ENCODE data around the gene NBEA.
"Not testable (repeated sequence)": the region's sequence is repeated elsewhere in the genome, so short reads cannot be mapped to it uniquely, and the experiment has no call there.

The NBEA gene

GRCh38 chr13:34941835-34942731, at the start of gene NBEA:
TSS of gene NBEA (plus strand) at chr13:34942270. CDS start at chr13:34942821, 551 bp downstream.
- peak; percentile 73 for DNase-seq

- no peak for DNase-seq
These were observed 47.3 kb upstream of the NBEA start for GRCh38 chr13:34894756-34895155.

DNA sequence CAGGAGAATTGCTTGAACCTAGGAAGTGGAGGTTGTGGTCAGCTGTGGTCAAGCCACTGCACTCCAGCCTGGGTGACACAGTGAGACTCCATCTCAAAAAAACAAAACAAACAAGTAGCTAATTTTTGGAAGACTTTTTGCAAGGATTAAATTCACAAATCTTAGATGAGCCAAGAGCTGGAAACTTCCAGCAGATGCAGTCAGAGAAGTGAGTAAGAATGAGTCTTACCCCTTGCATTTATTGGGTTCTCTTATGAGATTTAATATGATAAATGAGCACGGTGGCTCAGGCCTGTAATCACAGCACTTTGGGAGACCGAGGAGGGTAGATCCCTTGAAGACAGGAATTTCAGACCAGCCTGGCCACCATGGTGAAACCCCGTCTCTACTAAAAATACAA, 44.9 kb upstream of the NBEA start:
- no peak for DNase-seq

DNA sequence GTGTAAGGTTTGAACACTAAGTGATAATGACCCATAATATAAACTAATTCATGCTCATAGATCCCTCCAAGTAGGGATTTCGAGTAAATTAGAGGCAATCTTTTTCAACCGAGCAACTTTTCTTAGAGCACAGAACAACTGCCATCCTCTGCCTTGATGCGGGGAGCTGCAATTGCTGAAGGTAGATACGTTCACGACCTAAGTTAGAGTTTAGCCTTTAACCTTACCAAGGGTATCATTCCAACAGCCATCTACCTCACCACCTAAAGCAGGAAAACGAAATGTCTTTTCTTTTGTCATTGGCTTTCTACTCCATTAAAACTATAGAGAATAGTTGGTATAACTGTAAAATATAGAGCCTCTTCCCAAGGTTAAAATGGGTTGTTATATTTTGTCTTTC, 42.2 kb upstream of the NBEA start:
- DNase-seq = no peak

DNA sequence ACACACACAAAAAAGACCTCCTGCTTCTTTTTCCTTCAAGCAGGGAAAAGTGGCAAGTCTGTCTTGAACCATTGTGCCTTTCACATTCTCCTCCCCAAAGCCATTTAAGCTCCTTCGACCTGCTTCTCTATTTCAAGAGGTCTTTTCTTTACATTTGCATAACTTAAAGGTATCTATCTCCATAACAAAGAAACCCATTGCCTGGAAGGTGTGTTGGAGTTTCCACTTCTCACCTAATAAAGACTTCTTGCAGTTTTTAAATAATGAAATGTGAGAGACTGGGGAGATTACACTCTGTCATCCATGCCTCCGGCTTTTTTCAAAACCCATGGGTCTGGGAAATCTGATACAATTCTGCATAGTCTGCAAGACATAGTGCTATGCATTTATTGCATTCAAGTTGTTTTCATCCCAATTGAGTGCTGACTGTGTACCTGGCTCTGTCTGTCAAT, 41.8 kb upstream of the NBEA start:
- DNase-seq = no peak

- DNase-seq = no peak
These were observed 40.5 kb upstream of the NBEA start for GRCh38 chr13:34901572-34901971.

DNA sequence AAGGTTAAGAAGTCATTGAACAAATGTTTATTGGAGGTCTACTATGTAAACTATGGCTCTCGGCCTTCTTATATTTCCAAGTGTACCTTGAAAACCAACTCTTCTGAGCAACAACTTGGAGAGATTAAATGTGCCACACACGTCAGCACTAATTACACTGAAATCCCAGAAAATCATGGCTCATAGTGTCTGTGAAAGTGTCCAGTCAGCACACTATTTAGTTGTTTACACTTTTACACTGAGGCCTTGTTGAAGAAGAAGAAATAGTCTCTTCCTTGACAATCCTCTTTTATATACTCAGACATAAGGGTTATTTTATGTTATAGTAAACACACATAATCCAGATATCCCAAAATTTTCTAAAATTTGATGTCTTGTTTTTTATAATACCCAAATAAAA, 30.9 kb upstream of the NBEA start:
- no peak for DNase-seq

DNA sequence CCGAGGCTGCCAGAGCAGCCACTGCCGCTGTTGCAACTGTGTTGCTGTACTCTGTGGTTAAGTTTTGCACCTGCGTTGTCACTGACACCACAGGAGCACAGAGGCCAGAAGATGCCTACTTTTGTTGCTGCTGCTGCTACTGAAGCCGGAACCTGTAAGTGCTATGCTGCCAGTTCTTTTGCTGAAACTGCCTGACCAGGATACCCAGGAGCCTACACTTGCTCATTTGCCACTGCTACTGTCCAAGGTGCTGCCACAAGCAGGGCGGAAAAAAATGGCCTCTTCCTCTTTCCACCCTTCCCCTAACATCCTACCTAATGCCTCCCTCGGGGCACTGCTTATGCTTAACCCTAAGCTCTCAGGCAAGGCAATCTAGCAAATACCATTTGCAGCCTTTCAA, 29.0 kb upstream of the NBEA start:
- DNase-seq = no peak

- no peak for DNase-seq
These were observed 27.7 kb upstream of the NBEA start for GRCh38 chr13:34914416-34914815.

GRCh38 chr13:34926508-34926907, 15.6 kb upstream of the NBEA start:
- DNase-seq = no peak

DNA sequence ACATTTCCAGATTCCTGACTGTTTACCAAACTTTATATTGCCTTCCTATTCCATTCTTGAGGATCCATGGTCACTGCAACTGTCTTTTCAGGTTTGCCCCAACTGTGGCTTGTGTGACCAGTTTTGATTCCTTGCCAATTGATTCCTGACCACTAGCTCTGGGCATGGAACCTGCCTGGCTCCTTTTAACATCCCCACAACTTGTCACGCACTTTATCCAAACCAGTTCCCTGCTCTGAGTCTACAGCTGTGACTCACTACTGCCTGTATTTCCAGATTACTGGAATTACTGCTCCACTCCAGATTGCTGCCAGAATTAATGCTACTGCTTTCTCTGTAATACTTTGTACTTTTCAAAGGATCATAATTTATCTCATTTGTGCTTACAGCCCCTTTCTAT, 13.4 kb upstream of the NBEA start:
- not testable (repeated sequence) for DNase-seq

- DNase-seq = no peak
These were observed 10.5 kb upstream of the NBEA start for GRCh38 chr13:34931572-34931971.

DNA sequence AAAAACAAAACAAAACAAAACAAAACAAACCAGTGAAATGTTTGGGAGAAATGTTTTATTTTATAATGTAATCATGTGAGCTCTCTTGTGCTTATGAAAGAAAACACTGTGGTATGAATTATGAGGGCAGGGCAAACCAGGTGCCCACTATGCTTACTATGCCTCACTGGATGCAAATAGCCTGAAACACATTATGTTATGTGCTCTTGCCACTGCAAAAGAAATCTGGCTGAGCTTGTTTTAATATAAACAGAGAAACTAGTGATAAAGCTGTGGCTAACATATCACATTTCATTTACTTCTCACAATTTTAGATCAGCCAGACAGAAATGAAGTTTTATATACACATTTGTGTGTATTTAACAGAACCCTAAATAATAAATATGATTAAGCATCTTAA, 8.7 kb upstream of the NBEA start:
- no peak for DNase-seq

GRCh38 chr13:34933786-34934185, 8.3 kb upstream of the NBEA start:
- DNase-seq = no peak

DNA sequence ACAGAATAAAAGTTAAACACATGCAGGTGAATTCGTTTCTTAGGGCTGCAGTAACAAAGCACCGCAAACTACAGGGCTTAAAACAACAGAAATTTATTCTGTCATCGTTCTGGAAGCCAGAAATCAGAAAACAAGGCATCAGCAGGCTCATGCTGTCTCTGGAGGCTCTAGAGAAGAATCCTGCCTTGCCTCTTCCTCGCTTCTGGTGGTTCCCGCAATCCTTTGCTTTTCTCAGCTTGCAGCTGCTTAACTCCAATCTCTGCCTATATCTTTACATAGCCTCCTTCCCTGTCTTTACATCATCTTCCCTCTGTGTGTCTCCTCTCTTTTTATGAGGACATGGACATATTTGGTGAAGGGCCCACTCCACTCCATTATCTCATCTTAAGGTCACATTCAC, 6.2 kb upstream of the NBEA start:
- no peak for DNase-seq

- no peak for DNase-seq
These were observed 2.3 kb upstream of the NBEA start for GRCh38 chr13:34939771-34940170.

DNA sequence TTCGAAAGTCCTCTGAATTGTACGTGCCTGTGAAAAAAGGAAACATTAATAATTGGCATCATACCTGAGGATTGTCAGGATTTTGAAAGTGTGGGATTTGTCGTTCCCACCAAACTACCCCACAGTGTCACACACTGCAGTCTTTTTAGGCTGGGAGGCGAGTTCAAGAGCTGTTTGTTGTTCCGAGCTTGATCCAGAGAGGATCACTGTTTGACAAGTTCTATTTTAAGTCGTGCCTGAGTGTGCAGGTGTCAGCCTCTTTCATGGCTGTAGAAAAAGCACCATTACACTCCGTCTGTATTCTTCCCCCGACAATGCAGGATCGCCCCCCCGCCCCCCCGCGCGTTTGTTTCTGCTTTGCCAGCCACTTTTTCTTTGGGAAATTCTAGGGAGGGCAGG, 635 bp upstream of the NBEA start:
- DNase-seq = no peak

DNA sequence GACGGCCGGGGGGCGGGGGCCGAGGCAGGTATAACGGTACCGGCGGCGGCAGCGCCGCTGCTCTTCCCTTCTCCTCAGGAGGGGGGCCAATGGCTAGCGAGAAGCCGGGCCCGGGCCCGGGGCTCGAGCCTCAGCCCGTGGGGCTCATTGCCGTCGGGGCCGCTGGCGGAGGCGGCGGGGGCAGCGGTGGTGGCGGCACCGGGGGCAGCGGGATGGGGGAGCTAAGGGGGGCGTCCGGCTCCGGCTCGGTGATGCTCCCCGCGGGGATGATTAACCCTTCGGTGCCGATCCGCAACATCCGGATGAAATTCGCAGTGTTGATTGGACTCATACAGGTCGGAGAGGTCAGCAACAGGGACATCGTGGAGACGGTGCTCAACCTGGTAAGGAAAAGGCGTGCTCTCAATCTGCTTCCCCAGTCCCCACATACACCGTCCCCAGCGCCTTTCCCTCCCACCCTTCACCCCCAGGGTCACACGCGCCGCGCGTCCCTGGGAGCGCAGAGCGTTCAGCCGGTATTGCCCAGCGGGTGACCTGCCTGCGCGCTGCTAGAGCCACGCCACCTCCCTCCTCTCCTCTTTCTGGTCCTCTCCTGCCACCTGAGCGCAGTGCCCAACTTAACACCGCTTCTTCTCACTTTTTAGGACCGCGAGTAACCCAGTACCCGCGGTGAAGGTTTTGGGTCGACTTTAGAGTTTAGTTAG, 814 bp downstream of the NBEA start:
- DNase-seq = no peak

DNA sequence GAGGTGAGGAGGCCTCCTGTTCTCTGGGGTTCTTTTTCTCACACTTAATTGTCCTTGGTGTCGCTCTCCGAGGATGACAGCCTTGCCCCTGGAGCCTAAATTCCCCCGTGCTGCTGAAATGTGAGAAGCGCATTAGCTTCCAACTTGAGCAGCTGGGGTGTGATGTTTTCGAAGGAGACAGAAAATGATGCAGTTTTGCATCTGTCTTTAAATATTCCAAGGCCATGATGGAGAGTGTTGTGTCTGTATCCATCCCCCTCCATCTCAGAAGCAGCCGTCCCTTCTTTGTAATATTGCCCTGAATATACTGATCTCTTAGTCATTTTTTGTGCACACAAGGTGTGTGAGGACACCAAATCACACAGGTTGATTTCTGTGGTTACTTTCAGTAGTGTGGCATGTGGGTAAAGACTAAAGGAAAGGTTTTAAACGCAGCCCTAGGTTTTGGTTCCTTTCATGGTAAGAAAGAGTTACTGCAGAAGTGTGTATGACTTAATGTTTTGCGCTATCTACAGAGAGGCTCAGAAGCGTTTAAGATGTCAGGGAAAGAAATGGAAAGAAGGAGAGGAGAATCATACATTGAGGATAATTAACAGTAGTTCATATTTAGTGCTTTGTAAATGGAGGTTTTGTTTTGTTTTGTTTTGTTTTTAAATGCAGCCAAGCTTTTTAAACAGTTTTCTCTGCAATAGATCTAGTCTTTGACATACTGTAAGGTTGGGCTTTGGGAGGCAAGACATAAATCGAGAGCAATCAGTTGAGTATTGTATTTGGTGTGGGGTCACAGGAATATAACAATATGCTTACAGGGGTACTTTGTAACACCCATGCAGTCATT, 1.6 kb downstream of the NBEA start:
- no peak for DNase-seq

DNA sequence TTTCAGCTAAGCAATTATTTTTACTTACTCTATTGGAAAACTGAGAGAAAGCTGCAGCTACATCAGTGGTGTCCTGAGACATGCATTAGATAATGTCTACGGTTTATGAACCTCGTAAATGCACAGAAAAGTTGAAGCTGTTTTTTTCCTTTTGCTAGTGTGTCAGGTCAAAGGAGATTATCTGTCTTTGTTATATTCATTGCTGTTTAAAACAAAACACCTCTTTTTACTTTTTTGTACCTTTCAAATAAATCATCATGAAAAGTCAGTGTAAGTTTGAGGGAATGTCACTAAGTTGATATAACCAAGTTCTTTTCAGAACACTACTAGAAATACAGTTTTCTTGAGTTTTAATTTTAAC, 2.2 kb downstream of the NBEA start:
- DNase-seq = no peak

DNA sequence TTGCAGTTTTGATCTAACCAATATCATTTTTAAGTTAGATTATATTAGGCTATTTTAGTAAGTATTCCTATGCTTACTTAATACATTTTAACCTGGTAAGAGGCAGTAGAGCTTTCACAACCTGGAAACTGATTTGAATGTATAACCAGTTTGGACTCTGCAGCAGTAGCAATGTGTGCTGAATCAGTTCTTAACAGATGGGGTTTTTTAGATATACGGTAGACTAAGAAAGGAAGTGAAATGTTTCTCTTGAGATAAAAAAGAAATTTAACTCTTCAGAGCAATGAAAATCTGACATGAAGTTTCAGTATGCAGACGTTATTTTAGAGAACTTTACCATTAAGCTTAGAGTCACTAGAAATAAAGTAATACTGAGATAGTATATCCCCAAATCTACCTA, 2.7 kb downstream of the NBEA start:
- DNase-seq = no peak

DNA sequence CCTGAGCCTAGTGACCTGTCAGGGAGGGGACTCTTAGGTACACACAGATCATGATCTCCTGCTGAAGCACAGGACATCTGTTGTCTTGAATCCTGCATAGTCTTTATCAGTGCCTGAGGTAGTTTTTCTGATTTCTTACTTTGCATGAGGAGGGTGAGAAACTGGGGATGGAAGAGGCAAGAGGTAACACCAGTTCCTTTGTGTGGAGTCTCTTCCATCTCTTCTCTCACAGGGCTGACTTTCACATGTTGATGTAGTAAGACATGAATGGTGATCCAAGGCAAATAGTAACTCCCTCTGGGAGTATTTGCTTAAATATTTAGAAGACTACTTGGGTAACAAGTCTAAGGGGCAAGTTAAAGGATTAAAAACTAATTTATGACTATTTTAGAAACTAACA, 9.5 kb downstream of the NBEA start:
- no peak for DNase-seq

DNA sequence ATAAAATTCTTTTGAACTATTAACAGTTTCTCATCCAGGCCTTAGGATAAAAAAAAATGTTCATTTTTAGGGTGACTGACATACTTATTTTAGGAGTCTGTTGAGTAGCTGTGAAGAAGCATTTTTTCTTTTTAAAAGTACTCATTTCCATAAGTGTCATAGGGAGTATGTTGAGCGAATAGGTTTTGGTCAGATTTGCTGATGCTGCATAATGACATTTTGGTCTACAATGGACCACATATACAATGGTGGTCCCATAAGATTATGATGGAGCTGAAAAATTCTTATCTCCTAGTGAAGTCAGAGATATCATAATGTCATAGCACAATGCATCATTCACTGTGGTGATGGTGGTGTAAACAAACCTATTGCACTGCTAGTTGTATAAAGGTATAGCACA, 17.4 kb downstream of the NBEA start:
- DNase-seq = no peak

DNA sequence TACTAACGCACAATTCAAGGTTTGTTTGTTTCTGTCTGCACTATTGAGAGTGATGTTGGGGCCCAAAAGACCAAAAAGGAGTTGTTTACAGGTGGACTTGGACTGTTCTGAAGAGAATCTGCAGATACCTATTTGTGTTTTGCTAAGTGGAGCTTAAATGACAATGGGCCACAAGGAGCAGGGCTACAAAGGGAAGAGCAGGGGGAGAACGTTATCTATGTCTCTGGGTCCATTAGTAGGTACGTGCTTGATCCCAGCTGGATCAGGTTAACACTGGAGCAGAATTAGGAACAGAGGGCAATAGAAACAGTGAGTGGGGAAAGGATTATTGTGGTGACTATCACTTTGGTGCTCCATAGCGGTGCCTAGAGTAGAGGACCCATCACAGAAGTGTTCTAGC, 22.5 kb downstream of the NBEA start:
- DNase-seq = no peak

Data from activated gamma-delta T cell treated with Interleukin-2 at 50 U/mL for 16 hours (primary cell).